ENCODE measurements around the gene UQCC2.

Gene UQCC2

DNA sequence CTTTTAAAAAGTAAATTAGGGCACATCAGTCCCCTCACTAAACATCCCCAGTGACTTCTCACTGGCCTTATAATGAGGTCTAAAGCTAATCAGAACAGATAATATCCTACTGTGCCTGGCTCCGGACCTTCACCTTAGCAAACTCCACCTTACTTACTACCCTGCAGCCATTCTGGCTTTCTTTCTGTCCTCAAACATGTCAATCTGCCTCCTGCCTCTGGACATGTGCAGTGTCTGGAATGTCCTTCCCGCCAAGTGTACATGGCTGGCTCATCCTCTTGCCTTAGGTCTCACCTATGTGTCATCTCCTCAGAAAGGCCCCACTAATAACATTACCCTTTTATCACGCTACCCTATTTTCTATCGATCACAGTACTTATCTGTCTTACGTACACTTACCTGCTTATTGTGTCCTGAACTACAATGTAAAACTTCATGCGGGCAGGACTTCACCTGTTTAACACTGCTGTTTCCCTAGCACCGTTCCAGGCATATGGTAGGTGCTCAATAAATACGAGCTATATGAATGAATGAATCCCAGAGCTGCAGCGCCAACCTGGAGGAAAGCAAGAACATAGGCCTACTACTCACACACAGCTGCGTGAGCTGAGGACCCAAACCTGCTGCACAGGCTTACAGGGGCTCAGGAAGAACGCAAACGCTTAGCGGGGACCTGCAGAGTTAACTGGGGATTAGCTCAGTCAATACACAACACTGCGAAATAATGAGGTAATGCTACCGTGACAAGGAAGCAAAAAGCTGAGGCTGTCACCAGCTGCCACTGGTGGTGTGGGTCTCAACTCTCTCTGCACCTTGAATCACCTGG is 991 bp downstream of the UQCC2 start:
- H3K27ac ChIP-seq (ENCODE audit: low read depth, low read length) = peak overlapping the region; percentile 85
- H3K4me1 ChIP-seq (ENCODE audit: insufficient read depth, low read length) = peaks cover 12% of the 10 kb centered on the region

DNA sequence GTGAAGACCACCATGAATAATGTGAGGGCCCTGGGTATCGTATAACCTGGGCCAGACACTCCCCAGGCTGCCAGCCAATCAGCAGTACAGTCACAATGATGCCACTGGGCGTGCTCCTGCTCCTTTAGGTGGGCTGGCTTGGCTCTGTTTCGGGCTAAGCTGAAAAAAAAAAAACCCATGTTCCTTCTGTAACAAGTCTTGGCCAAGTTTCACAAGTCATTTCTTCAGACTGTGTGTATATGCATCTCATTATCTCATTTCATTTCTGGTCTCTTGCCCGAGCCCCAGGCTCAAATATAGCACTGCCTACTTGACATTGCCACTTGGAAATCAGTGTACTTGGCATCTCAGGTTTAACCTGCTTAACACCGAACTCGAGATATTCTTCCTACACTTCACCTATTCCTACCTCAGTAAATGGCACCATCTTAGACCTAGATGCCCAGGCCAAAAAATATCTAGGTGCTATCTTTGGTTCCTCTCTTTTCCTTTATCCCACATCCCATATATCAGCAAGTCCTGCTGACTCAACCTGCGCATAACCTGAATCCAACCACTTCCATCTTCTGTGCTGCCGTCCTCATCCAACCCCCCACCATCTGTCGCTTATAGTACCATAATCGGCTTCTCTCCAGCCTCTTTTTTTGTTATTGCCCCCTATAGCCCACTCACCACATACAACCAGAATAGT is 1.8 kb downstream of the UQCC2 start:
- Histone ChIP-seq H3K9ac (ENCODE audit: low read length) (no peak overlapping the region), H3K27ac (ENCODE audit: low read depth, low read length) (no peak overlapping the region), H3K9me3 (ENCODE audit: low read length) (no peaks in the 10 kb centered on the region), H3K36me3 (ENCODE audit: insufficient read depth, low read length) (peaks cover 6% of the 10 kb centered on the region), H3K27me3 (ENCODE audit: control insufficient read depth in 1 of 2, insufficient read depth in 2 of 2, low read length in 2 of 2) (no peaks in the 10 kb centered on the region), H3K4me1 (ENCODE audit: insufficient read depth, low read length) (peaks cover 12% of the 10 kb centered on the region), H3K4me3 (ENCODE audit: low read depth in 1 of 2, low read length in 2 of 2) (no peak overlapping the region)

More for the DNA sequence above, 991 bp downstream of the UQCC2 start:
- H3K9ac ChIP-seq (ENCODE audit: low read length) = peak overlapping the region; percentile 55
- no peaks in the 10 kb centered on the region for H3K9me3 ChIP-seq (ENCODE audit: low read length)
- H3K27me3 ChIP-seq (ENCODE audit: control insufficient read depth in 1 of 2, insufficient read depth in 2 of 2, low read length in 2 of 2) = no peaks in the 10 kb centered on the region
- H3K36me3 ChIP-seq (ENCODE audit: insufficient read depth, low read length) = peaks cover 6% of the 10 kb centered on the region
- peak overlapping the region; percentile 66 to 84 for H3K4me3 ChIP-seq (ENCODE audit: low read depth in 1 of 2, low read length in 2 of 2)

DNA sequence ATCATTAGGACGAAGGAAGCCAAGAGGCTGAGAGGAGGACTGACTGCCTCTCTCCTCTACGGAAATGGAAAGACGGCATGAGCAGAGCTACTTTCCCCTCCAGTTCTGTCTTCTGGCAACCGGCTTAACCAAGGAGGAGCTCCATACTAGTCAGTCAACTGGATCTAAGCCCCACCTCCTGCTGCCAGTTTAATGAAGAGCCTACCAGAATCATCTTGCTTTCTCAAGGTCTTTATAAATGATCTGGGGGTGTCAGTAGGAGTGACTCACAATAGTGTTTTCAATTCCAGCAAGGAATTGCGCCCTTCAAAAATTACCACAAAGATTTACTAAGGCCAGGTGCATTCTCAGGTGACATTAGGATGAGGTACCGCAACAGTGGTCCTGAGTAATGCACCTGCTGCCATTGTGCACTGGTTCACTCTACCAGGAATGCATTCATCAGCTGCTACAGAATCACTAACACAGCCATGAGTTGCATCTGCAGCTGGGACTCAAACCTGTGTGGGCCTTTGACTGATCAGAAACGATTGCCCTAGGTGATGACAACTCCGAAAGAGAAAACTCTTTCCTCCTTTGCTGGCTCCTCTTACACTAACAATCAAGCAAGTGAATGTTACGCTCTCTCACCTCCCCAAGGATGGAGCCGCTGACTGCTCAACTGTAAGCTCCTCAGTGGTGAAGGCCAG is 2.8 kb downstream of the UQCC2 start:
- H3K9ac ChIP-seq (ENCODE audit: low read length) = no peak overlapping the region
- H3K36me3 ChIP-seq (ENCODE audit: insufficient read depth, low read length) = peaks cover 6% of the 10 kb centered on the region
- no peak overlapping the region for H3K27ac ChIP-seq (ENCODE audit: low read depth, low read length)
- peaks cover 12% of the 10 kb centered on the region for H3K4me1 ChIP-seq (ENCODE audit: insufficient read depth, low read length)
- no peaks in the 10 kb centered on the region for H3K9me3 ChIP-seq (ENCODE audit: low read length)
- H3K4me3 ChIP-seq (ENCODE audit: low read depth in 1 of 2, low read length in 2 of 2) = no peak overlapping the region
- no peaks in the 10 kb centered on the region for H3K27me3 ChIP-seq (ENCODE audit: control insufficient read depth in 1 of 2, insufficient read depth in 2 of 2, low read length in 2 of 2)

GRCh38 chr6:33707771-33708170 is 3.7 kb downstream of the UQCC2 start:
- H3K36me3 ChIP-seq (ENCODE audit: insufficient read depth, low read length) = peaks cover 6% of the 10 kb centered on the region
- H3K4me3 ChIP-seq (ENCODE audit: low read depth in 1 of 2, low read length in 2 of 2) = no peak overlapping the region
- no peaks in the 10 kb centered on the region for H3K27me3 ChIP-seq (ENCODE audit: control insufficient read depth in 1 of 2, insufficient read depth in 2 of 2, low read length in 2 of 2)
- peaks cover 12% of the 10 kb centered on the region for H3K4me1 ChIP-seq (ENCODE audit: insufficient read depth, low read length)
- H3K9ac ChIP-seq (ENCODE audit: low read length) = no peak overlapping the region
- H3K27ac ChIP-seq (ENCODE audit: low read depth, low read length) = no peak overlapping the region
- no peaks in the 10 kb centered on the region for H3K9me3 ChIP-seq (ENCODE audit: low read length)

DNA sequence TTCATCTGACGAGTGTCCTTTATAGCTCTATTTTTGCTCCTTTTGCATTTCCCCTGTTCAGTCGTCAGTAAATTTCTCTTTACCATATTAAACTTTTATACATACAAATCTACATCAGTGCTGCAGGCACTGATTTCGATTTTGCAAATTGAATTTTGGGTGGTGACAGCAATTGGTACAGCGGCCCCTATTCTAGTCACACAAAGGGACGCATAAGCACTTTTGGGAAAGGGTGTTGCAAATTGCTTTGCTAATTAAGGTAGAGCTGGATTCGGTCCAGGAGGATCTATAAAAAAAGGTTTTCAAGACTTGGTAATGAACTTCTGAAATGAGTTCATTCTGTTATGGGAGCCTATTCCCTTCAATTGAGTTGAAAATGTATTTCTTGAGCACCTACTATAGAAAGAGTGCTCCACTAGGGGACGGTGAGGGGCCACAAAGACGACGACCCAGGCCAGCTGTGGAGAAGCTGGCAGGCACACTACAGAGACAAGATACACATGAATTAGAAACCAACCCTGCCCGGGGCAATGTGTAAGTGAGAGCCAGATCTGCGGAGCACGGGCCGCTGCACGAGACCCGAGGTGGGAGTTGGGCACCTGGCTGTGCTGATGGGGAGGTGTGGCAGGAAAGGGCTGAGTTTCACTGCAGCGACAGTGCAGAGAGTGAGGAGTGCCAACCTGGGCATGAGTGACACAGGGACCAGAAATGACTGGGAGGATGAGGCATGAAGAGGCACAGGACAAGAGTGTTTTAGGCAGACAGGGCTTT is 5.4 kb downstream of the UQCC2 start:
- Histone ChIP-seq H3K9me3 (ENCODE audit: low read length) (no peaks in the 10 kb centered on the region), H3K36me3 (ENCODE audit: insufficient read depth, low read length) (peaks cover 6% of the 10 kb centered on the region), H3K27me3 (ENCODE audit: control insufficient read depth in 1 of 2, insufficient read depth in 2 of 2, low read length in 2 of 2) (no peaks in the 10 kb centered on the region), H3K27ac (ENCODE audit: low read depth, low read length) (no peak overlapping the region), H3K4me3 (ENCODE audit: low read depth in 1 of 2, low read length in 2 of 2) (no peak overlapping the region), H3K4me1 (ENCODE audit: insufficient read depth, low read length) (peaks cover 12% of the 10 kb centered on the region), H3K9ac (ENCODE audit: low read length) (no peak overlapping the region)

- no peak overlapping the region for H3K4me3 ChIP-seq (ENCODE audit: low read depth in 1 of 2, low read length in 2 of 2)
- peaks cover 5% of the 10 kb centered on the region for H3K4me1 ChIP-seq (ENCODE audit: insufficient read depth, low read length)
- peaks cover 6% of the 10 kb centered on the region for H3K36me3 ChIP-seq (ENCODE audit: insufficient read depth, low read length)
- no peaks in the 10 kb centered on the region for H3K9me3 ChIP-seq (ENCODE audit: low read length)
- H3K27me3 ChIP-seq (ENCODE audit: control insufficient read depth in 1 of 2, insufficient read depth in 2 of 2, low read length in 2 of 2) = no peaks in the 10 kb centered on the region
- H3K9ac ChIP-seq (ENCODE audit: low read length) = no peak overlapping the region
- H3K27ac ChIP-seq (ENCODE audit: low read depth, low read length) = no peak overlapping the region
Observed at GRCh38 chr6:33705268-33705885, 6.1 kb downstream of the UQCC2 start.

- peaks cover 3% of the 10 kb centered on the region for H3K36me3 ChIP-seq (ENCODE audit: insufficient read depth, low read length)
- H3K9ac ChIP-seq (ENCODE audit: low read length) = no peak overlapping the region
- H3K9me3 ChIP-seq (ENCODE audit: low read length) = no peaks in the 10 kb centered on the region
- no peaks in the 10 kb centered on the region for H3K4me1 ChIP-seq (ENCODE audit: insufficient read depth, low read length)
- no peaks in the 10 kb centered on the region for H3K27me3 ChIP-seq (ENCODE audit: control insufficient read depth in 1 of 2, insufficient read depth in 2 of 2, low read length in 2 of 2)
- no peak overlapping the region for H3K4me3 ChIP-seq (ENCODE audit: low read depth in 1 of 2, low read length in 2 of 2)
- no peak overlapping the region for H3K27ac ChIP-seq (ENCODE audit: low read depth, low read length)
Observed at GRCh38 chr6:33704215-33705066, 7.1 kb downstream of the UQCC2 start.

DNA sequence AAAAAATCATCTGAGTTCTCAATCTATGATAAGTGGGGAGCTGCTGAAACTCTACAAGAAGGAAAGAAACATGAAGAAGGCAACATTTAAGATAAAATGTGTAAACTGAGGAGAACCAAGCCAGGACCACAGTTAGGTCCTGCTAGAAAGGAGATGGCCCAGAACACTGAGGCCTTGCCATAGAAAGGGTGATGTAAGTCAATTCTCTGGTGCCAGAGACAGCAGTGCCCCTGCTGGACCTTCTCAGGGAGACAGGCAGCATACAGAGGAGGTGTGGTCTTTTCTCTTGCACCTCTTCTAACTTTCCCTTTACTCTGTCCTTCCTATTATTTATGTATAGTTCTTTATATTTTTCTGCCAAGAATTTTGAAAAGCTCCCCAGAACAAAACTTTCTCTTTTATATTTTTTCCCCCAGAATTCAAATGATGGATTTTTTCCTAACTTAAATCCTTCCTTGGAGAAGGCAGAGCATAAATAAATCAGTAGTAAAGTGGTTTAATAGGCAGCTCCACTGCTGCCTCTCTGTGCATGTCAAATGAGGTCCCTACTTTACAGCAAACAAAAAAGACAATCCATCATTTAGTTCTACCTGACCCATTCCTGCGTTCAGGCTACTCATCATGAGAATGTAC is 9.0 kb downstream of the UQCC2 start:
- no peaks in the 10 kb centered on the region for H3K36me3 ChIP-seq (ENCODE audit: insufficient read depth, low read length)
- H3K9me3 ChIP-seq (ENCODE audit: low read length) = no peaks in the 10 kb centered on the region
- no peak overlapping the region for H3K9ac ChIP-seq (ENCODE audit: low read length)
- H3K4me3 ChIP-seq (ENCODE audit: low read depth in 1 of 2, low read length in 2 of 2) = no peak overlapping the region
- no peaks in the 10 kb centered on the region for H3K4me1 ChIP-seq (ENCODE audit: insufficient read depth, low read length)
- H3K27me3 ChIP-seq (ENCODE audit: control insufficient read depth in 1 of 2, insufficient read depth in 2 of 2, low read length in 2 of 2) = no peaks in the 10 kb centered on the region
- H3K27ac ChIP-seq (ENCODE audit: low read depth, low read length) = no peak overlapping the region

- H3K36me3 ChIP-seq (ENCODE audit: insufficient read depth, low read length) = peaks cover 10% of the 10 kb centered on the region
- H3K27ac ChIP-seq (ENCODE audit: low read depth, low read length) = no peak overlapping the region
- H3K27me3 ChIP-seq (ENCODE audit: control insufficient read depth in 1 of 2, insufficient read depth in 2 of 2, low read length in 2 of 2) = no peaks in the 10 kb centered on the region
- peaks cover 10% of the 10 kb centered on the region for H3K4me1 ChIP-seq (ENCODE audit: insufficient read depth, low read length)
- no peaks in the 10 kb centered on the region for H3K9me3 ChIP-seq (ENCODE audit: low read length)
- H3K4me3 ChIP-seq (ENCODE audit: low read depth in 1 of 2, low read length in 2 of 2) = no peak overlapping the region
- no peak overlapping the region for H3K9ac ChIP-seq (ENCODE audit: low read length)
Observed at GRCh38 chr6:33700391-33701050, 11.0 kb downstream of the UQCC2 start.
